K562 (cell line): ENCODE data around the gene MFSD11.

Experiments used
- POLR2AphosphoS2 ChIP-seq: IDR thresholded peaks from 2 replicates; pipeline ENCODE4 v1.6.1; 2012; ENCODE audit warnings: low read length, improper control_type of control experiment
- ZNF224 ChIP-seq: sonication (generic); formaldehyde crosslinking; IDR thresholded peaks from 2 replicates; pipeline ENCODE4 v1.8.0; 2022; ENCODE audit warnings: mild to moderate bottlenecking, missing genetic modification reagents
- ZNF766 ChIP-seq: fragments of 200-800 bp; sonication (Bioruptor generic); conservative IDR thresholded peaks from 2 replicates; pipeline ENCODE4 v1.6.1; 2016; ENCODE audit warnings: missing genetic modification characterization, missing compliant biosample characterization
- TF ChIP-seq, protein P1 (sequence below): conservative IDR thresholded peaks from 2 replicates; pipeline ENCODE4 v1.6.1; 2011; ENCODE audit warnings: low read depth, mild to moderate bottlenecking, low read length; ENCODE audit not compliant: control insufficient read depth

DNA sequence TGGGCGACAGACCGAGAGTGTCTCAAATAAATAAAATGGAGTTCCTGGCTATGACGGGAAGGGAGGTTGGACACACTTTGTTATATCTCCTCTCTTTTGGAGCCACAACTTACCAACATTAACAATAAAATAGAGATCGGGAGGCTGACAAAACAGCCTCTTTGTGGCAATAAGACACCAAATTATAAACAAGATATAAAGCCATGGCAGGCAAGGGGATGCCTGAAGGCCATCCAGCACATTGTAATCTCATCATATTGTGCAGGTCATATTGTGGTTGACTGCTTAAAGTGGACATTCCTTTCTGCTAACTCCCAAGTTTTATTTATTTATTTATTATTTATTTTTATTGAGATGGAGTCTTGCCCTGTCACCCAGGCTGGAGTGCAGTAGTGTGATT is 70.4 kb downstream of the MFSD11 start:
- no peak for TF ChIP-seq ZNF766
- TF ChIP-seq POLR2AphosphoS2 = no peak
- no peak for TF ChIP-seq ZNF224 (CRISPR knock-in tag)
- TF ChIP-seq, protein P1, sequence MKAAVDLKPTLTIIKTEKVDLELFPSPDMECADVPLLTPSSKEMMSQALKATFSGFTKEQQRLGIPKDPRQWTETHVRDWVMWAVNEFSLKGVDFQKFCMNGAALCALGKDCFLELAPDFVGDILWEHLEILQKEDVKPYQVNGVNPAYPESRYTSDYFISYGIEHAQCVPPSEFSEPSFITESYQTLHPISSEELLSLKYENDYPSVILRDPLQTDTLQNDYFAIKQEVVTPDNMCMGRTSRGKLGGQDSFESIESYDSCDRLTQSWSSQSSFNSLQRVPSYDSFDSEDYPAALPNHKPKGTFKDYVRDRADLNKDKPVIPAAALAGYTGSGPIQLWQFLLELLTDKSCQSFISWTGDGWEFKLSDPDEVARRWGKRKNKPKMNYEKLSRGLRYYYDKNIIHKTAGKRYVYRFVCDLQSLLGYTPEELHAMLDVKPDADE = no peak
